HL-60/S4 treated with phorbol 12-myristate 13-acetate at 8.2 ng/mL for 4 days and 3 days (cell line): ENCODE results near the gene SLC7A10.
"Not testable (repeated sequence)": the region's sequence is repeated elsewhere in the genome, so short reads cannot be mapped to it uniquely, and the experiment has no call there.

Experiments
- in situ Hi-C: fragments of 300-500 bp; cut with MboI; formaldehyde crosslinking; loops from 2 replicates; pipeline ENCODE4 v1.15.0; 2022; ENCODE audit warnings: low sequenced_read_pairs

Gene SLC7A10

DNA sequence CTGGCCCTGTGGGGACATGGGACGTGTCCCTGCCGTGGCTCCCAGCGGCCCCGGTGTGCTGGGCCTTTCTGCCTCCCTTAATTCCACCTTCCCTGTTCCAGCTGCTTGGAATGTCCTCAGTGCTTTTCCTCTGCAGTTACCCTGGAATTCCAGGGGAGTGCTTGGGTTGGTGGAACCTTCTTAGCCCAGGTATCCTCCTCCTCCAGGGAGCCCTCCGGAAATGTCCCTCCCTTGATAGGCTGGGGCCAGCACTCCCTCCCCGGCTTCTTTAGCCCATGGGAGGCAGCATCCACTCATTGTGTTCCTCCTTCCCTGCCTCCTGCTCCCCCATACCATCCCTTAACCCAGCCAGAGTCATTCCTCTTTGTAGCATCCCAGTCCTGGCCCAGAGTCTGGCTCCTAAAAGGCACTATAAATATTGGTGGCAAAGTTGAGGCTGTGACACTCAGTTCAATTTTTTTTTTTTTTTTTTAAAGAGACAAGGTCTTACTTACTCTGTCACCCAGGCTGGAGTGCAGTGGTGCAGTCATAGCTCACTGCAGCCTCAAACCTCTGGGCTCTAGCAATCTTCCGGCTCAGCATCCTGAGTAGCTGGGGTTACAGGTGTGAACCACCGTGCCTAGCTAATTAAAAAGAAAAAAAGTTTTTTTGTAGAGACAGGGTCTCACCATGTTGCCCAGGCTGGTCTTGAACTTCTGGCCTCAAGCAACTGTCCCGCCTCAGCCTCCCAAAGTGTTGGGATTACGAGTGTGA is 13.7 kb upstream of the SLC7A10 start:
- in situ Hi-C loops: loop anchor here (10.0 kb wide), 1 partner anchor 165 kb away; no protein-coding TSS in a partner anchor

DNA sequence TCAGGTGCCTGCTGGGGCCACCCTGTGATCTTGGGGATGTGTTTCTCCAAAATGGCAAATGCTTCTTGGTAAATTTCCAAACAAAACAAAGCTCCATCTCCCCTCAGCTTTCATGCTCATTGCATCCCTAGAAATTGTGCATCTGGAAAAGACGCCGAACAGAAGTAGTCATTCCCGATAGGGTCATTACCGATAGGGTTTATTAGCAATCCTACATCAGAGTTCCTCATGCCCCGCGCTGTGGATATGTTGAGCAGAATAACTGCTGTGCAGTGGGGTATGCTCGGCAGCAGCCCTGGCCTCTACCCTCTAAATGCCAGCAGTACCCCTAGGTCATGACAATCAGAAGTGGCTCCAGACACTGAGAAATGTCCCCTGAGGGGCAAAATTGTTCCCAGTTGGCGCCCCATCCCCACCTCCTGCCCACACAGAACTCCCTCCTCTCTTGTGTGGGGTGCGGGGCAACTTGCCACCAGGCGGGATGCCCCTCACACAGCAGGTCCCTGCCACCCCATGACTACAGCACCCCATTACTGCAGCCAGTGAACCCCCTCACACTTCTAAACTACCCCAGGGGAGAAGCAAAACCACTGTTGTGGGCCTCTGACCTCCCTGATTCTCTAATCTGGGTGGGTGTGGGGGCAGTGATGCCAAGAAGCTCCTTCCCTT is 13.0 kb upstream of the SLC7A10 start:
- in situ Hi-C loops: loop anchor here (10.0 kb wide), 1 partner anchor 166 kb away; no protein-coding TSS in a partner anchor

DNA sequence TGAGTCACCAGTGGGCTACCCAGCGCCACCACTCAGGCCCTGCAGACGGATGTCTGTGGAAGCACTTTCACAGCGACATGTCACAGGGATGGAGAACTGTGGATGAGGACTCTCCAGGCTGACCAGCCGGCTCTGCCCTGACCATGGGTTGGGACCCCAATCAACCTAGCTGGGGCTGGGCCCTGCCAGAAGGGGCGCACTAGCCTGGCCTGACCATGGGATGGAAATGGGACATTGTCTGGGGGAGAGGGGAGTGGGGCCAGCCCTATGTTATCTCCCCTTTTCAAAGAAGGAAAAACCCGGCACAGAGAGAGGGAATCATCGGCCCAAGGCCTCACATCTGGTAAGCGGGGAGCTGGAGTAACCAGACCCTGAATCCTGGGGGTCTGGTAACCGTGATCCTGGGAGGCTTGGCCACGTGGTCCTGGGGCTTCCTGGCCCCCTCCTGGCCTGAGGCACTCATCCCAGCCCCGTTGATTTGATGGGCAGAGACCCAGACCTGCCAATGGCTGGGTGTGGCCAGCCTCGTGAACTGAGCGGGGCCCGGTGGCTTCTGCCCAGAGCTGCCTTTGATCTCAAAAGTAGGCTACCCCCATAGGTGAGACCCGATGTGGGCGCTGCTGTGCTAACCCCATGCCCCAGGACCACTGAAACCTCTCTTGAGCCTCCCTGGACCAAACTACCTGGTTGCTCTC is 11.2 kb upstream of the SLC7A10 start:
- in situ Hi-C loops: loop anchor here (10.0 kb wide), 1 partner anchor 168 kb away; no protein-coding TSS in a partner anchor

DNA sequence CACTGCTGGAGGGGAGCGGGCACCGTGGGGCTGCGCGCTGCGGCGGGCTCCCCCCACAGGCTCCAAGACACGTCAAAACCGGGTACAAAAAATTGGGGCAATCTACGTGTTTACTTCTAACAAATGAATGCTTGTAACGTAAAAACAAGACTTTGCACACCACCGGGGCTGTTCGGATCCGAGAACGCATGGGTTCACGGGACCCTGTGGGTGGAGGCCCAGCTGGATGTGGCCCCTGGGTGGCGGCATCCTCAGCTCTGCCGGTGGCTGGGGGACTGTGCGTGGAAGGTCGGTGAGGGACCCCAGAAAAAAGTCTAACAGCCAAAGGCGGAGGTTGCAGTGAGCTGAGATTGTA is 10.3 kb upstream of the SLC7A10 start:
- in situ Hi-C loops: loop anchor here (10.0 kb wide), 1 partner anchor 169 kb away; no protein-coding TSS in a partner anchor

DNA sequence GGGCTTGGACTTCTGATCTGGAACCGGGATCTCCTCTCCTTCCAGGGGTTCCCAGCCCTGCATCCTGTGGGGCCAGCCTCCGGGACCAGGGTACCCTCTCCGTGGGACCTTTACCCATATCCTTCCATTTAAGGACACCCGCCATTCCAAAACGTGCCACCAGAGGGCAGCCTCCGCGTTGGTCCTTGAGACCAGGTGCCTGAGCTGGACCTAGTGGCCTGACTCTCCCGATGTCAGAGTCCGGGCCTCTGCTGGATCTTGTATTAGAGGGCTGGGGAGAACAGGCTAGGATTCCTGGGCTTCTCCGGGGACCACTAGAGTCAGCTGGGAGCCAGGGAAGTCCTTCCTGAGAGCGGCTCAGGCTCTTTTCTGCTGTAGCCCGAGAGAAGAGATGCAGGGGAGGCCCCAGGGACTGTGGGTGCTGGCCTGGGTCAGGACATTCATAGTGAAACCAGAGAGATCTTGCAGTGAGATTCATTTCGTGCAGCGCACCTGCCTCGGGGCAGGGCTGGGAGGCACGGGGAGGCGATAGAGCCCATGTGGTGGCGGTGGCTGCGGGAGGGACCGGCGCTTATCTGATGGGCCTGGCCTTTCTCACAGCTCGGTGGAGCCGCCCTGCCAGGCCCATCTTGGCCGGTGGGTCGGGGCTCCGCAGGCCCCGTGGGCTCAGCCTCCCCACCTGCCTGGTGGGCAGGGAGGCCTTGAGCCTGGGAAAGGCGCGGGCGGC is 9.8 kb upstream of the SLC7A10 start:
- in situ Hi-C loops: loop anchor here (10.0 kb wide), 1 partner anchor 169 kb away; no protein-coding TSS in a partner anchor

DNA sequence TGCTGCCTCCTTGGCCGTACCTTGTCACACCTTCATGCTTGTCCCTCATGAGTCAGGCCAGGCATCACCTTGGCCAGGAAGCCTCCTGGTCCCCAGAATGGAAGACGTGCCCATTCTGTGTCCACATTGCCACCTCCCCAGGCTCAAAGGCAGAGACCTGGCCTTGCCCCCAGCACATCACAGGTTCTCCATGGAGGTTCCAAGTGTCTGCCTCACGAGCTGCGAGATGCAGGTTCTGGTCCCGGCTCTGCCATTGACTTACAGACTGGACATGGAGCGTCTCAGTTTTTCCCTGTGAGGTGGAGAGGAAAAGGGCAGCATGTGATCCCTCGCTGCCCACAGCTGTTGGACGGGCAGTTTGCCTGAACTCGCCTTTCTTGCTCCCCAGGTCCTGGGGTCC is 9.1 kb upstream of the SLC7A10 start:
- in situ Hi-C loops: loop anchor here (10.0 kb wide), 1 partner anchor 170 kb away; no protein-coding TSS in a partner anchor

DNA sequence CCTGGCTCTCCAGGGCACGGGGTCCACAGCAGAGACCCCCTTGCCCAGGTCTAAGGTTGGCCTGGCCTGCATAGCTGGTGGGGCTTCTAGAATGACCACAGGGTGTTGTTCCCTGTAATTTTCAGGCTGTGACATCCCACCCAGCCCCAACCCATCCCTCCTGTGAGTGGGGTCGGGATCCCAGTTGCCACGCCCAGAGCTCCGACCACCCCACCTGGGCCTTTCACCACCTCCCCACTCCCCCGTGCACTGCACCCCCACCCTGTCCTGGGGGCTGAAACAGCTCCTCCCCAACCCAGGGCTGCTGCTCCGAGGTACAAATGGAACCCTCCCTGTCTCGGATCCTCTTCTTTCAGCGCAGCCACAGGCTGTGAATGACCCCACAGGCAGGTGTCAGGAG is 8.4 kb upstream of the SLC7A10 start:
- in situ Hi-C loops: loop anchor here (10.0 kb wide), 1 partner anchor 171 kb away; no protein-coding TSS in a partner anchor

DNA sequence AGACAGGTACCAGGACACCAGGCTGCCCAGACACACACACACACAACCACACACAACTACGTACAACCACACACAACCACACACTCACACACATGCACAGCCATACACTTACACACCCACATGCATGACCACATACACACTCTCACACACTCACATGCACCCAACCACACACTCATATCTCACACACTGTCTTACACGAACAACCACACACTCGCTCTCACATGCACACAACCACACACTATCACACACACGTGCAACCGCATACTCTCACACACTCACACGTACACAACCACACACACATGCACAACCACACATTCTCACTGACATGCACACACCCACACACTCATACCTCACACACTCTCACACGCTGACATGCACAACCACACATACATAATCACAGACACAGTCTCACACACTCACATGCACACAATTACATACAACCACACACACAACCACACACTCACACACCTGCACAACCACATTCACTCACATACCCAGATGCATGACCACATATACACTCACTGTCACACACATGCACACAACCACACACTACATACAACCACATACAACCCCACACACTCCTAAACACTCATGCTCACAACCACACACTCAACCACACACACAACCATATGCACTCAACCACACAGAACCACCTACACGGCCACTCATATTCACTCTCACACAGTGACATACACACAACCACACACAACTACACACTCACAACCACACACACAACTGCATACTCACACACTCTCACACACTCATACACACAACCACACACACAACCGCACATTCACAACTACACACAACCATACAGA is 7.6 kb upstream of the SLC7A10 start:
- in situ Hi-C loops: loop anchor here (10.0 kb wide), 1 partner anchor 172 kb away; no protein-coding TSS in a partner anchor

DNA sequence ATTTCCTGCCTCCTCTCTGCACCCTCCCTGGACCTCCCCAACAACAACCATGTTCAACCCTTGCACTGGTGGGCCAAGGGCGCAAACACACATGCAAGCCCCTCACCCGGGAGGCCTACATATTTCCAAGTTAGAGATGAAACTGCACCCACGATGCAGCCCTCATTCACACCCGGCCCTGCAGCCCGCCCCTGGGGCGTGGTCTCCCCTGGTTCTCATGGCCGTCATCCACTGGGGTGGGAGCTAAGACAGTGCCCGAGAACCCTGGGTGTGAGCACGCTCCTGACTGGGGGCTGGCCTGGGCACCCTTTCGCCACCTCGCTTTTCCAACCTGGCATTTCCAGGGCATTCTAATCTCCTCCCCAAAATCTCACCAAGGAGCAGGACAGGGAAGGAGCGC is 7.0 kb upstream of the SLC7A10 start:
- in situ Hi-C loops: loop anchor here (10.0 kb wide), 1 partner anchor 172 kb away; no protein-coding TSS in a partner anchor

DNA sequence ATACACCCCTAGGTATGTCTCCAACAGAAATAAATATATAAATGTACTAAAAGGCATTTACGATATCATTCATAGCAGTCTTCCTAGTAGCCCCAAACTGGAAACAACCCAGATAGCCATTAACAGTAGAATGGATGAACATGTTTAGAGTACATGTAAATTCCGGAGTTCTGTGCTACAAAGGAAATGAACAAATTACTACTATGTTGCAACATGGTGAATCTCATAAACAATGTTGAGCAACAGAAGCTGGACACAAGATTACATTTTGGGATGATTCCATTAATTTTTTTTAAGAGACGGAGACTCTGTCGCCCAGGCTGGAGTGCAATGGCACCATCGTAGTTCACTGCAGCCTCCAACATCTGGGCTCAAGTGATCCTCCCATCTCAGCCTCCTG is 5.9 kb upstream of the SLC7A10 start:
- in situ Hi-C loops: loop anchor here (10.0 kb wide), 1 partner anchor 173 kb away; no protein-coding TSS in a partner anchor

DNA sequence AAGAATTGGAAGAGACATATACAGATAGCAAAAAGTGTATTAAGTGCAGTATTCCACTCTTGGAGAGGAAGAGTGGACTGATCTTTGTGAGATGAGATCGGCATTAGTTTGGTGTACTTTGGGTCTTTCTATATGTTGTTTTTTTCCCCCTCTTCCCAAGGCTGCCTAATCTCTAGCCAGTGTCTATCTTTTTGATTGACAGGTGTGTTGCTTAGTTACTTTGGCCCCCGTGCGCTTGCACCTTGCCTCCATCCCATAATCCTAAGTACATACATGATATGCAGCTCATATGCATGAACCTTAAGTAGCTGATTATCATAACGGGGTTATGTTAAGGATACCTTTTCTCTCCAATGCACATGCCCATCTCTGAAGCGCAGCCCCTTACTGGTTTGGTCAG is 4.3 kb upstream of the SLC7A10 start:
- in situ Hi-C loops: loop anchor here (10.0 kb wide), 1 partner anchor 175 kb away; no protein-coding TSS in a partner anchor

DNA sequence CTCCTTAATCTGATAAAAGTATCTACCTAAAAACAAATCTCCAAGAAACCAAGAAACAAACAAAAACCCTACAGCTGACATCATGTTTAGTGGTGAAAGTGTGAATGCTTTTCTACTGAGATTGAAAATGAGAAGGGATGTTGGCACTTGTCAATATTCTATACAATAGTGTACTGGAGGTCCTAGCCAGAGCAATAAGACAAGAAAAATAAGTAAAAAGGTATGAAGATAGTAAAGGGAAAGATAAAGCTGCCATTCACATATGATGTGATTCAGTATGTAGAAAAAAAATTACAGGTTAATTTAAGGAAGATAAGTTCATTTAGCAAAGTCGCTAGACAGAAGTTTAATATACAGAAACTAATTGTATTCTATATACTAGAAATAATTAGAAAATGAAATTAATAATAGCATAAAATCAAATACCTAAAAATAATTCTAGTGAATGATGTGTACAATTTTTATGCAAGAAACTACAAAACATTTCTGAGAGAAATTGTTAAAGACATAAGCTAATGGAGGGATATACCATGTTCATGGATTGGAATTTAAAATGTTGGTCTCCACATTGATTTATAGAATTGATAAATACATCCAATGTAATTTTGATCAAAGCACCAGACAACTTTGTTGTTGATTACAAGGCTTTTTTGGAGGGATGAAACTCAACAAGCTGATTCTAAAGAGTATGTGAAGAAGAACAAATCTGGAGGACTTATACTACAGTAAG is 2.4 kb upstream of the SLC7A10 start:
- in situ Hi-C loops: no loop called here

DNA sequence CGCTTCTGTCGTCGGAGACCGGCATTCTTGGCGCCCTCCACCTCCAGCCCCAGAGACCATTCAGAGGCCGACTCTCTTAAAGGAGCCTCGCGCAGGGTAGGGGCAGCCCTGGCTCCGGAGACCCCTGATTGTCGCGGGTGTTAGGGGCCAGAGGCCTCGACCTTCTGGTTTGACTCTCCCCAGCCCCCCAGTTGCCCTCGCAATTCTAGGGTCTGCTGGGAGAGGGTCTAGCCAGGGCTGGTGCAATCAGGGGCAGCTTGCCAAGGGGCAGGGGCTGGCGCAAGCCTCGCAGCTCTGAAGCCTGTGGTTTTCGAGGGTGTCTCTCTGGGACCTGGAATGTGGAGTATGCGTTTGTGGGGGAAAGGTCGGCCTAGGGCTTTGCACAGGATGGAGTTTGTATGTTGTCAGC is 1.6 kb upstream of the SLC7A10 start:
- in situ Hi-C loops: no loop called here

DNA sequence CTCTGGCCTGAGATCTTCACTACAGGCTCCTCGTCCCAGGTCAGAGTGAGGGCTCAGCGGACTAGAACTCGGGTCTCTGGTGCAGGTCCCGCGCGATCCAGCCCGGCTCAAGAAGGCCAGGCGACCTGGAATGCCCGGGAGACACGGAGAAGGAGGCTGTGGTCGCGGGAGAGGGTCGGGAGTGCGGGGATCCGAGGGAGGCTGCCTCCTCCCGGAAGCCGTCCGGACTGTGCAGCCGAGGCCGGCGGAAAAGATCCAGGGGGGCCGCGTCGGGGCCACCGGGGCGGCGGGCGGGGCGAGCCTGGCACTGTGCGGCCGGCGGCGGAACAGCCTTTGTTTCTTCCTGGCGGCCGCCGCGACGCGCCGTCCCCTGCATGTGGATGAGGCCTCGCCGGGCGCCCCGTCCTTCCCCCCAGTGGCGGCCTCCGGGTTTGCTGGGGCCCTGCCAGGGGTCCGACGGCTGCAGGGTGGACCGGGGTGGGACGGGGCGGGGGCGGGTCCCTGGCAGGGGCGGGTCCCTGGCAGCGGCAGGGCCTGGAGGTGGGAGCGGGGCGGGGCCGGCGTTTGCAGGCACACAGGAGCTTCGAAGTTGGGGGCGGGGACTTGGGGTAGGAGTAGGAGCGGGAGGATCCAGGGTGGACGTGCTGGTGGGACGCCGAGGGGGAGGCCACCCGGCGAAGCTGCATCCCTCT is 1.0 kb upstream of the SLC7A10 start:
- in situ Hi-C loops: no loop called here

DNA sequence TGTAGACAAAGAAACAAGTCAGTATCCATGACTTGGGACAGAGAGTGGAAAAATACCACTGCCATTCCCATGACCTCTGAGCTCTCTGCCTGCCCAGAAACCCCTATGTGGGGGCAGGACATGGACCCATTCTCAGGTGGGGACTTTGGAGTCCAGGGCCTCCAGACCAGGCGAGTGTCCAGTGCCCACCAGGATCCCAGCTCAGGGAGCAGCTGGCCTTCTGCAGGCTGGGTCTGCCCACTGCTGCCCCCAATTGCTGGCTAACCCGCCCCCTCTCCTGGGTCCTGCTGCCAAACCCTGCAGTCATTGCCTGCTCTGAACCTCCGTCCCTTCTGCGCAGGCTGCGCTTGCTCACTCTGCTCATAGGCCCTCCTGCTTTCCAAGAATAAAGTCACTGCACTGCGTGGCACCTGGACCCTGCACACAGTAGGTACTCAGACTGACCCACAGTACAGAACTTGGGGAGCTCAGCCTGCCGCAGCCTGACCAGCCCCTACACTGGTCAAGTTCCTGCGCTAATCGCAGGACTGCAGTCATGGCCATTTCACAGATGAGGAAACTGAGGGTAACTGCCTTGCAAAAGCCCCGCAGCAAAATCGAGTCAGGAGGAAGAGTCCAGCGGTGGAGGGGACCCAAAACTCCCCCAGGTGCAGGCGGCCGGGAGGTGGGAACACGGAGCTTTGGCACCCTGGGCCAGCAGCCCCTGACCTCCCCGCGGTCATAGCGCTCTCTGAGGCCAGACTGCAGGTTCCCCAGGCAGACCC is 774 bp downstream of the SLC7A10 start:
- in situ Hi-C loops: no loop called here

DNA sequence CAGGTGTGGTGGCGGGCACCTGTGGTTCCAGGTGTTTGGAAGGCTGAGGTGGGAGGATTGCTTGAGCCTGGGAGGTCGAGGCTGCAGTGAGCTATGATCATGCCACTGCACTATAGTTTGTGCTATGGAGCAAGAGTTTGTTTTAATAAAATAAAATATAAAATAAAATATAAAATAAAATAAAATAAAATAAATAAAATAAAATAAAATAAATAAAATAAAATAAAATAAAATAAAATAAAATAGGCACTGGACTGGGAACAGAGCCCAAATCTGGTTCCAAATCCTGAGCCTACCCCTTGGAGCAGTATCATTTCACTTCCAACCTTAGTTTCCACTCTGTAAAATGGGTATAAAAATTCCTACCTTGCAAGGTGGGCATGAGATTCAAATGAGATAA is 3.4 kb downstream of the SLC7A10 start:
- in situ Hi-C loops: not testable (repeated sequence)

DNA sequence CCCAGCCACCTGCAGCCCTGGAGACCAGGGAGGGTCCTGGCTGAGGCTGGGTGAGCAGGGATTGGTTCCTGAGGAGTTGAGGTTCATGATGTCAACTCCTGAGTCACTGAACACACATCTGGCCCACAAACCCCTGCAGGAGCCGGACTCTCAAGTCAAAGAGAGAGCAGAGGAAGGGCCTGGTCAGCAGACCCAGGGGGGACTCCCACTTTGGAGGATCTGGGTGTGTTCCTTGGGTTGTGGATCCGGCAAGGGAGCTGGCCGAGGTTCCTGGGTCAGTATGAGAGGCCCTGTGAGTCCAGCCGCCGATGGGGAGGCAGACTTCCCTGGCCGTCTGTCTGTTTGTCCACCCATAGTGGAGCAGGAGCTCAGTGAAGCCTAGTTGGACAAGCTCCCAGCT is 4.0 kb downstream of the SLC7A10 start:
- in situ Hi-C loops: no loop called here

DNA sequence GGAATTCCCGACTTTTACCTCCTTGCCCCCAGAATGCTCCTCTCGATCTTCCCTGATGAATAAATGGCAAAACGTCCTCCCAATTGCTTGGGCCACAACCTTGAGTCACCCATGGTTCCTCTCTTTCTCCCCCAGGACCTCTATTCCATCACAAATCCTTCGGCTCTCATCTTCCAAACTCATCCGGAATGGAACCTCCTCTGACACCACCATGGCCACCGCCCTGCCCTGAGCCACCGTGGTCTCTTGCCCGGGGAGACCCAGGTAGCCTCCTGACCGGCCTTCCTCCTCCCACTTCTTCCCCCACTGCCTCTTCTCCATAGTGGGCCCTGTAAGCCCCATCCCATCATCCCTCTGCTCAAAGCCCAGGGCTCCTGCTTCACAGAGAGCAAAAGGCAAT is 4.9 kb downstream of the SLC7A10 start:
- in situ Hi-C loops: no loop called here
